NOMO-1 treated with DMSO at 0.1 percent for 48 hours (cell line): ENCODE results near the gene RUBCN.
"Not testable (repeated sequence)": the region's sequence is repeated elsewhere in the genome, so short reads cannot be mapped to it uniquely, and the experiment has no call there.

Experiments
- DNase-seq: peaks from one replicate; lab custom pipeline; 2025; ENCODE audit not compliant: unreplicated experiment; lab: John Stamatoyannopoulos, UW

RUBCN gene

DNA sequence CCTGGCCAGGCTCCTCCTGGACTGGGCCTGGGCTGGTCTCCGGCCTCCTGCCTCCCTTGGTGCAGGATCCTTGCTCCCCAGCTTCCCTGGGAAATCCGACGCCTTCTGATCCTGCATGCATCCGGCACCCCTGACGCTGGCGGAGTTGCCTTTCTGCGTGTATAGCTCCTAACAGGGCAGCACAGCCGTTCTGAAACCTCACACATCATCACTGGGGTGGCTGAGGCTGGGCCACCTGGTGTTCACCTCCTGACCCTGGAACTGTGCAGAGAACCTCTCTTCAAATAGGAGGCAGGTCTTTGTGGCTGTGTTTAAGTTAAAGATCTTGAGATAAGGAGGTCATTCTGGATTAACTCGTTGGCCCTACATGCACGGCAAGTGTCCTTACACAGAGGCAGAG, 77.6 kb downstream of the RUBCN start:
- not testable (repeated sequence) for DNase-seq

- DNase-seq, result not testable (repeated sequence)
Observed at GRCh38 chr3:197658706-197659105, 78.0 kb downstream of the RUBCN start.

DNA sequence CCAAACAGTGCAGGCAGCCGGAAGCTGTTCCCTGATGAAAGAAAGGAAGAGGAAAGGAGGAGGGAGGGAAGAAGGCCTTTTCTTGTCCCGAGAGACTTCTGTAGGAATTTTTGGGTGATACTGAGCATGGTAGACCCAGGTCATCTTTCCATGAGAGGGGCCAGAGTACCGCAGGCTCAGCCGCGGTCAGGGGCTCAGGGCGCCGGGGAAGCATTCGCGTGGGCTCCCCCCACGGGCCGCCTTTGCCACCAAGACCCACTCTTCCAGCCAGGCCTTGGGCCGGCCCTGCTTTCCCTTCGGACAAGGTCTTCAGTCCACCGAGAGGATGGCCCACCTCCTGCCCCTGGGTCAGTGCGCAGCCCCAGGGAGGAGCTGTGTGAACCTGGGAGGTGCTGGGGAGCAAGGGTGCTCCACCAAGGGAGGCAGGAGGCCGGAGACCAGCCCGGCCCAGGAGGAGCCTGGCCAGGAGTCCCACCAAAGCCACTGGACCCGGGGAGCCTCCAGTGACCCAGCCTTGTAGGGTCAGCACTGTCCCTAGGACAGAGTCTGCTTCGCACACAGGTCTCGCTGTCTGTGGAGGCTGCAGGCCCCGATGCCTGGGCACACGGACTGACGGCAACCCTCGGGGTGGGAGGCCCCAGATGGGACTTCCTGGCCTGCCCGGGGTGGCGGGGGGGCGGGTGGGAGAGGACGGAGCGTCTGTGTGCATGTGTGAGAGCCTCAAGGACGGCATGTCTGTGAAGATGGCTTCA, 79.0 kb downstream of the RUBCN start:
- not testable (repeated sequence) for DNase-seq

GRCh38 chr3:197656960-197657359, 79.7 kb downstream of the RUBCN start:
- DNase-seq, result not testable (repeated sequence)

GRCh38 chr3:197656129-197656528, 80.6 kb downstream of the RUBCN start:
- DNase-seq, result not testable (repeated sequence)

DNA sequence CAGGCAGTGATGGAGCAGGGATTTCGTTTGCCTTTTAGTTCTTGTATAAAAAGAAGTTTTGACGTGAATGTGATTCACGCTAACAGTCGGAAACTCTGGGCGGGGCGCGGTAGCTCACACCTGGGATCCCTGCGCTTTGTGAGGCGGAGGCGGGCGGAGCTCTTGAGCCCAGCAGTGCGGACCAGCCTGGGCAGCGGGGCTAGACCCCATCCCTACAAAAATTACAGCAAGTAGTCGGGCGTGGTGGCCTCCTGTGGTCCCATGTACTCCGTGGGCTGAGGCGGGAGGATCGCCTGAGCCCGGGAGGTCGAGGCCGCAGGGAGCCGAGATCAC, 81.7 kb downstream of the RUBCN start:
- DNase-seq, result not testable (repeated sequence)

DNA sequence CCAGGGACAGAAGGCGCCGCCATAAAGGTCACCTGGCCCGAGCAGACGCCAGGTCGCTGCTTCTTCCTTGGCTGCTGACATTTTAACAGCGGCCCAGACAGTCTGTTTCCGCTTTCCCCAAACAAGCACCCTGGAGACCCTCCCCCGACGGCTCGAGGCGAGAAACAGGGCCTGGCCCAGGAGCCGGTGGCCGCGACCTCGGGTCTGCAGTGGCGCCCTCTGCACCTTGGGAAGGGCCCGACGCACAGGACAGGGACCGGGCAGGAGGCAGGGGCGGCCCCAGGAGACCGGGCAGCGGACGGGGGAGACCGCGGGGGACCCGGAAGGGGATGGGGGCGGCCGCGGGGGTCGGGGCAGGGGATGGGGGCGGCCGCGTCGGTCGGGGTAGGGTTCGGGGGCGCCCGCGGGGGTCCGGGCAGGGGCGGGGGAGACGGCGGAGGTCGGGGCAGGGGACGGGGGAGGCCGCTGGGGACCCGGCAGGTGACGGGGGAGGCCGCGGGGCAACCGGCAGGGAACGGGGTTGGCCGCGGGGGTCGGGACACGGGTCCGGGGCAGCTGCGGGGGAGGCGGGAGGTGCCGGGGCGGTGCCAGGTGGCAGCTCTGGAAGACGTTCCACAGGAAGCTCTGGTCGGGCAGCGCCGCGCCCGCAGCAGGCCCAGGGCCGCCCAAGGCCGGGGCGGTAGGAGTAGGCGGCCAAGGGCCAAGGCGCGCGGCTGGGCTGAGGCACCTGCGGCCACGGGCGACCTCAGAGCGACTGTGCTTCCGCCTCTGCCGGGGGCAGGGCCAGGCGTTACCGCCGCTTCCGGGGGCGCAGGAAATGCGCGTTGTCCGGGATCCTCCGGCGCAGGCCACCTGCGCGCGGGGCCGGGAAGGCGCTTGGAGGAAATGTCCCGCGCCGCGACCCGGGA, 82.4 kb downstream of the RUBCN start:
- DNase-seq, result not testable (repeated sequence)

GRCh38 chr3:197652860-197653259, 83.8 kb downstream of the RUBCN start:
- DNase-seq, result not testable (repeated sequence)

- not testable (repeated sequence) for DNase-seq
Observed at GRCh38 chr3:197647649-197648048, 89.1 kb downstream of the RUBCN start.

DNA sequence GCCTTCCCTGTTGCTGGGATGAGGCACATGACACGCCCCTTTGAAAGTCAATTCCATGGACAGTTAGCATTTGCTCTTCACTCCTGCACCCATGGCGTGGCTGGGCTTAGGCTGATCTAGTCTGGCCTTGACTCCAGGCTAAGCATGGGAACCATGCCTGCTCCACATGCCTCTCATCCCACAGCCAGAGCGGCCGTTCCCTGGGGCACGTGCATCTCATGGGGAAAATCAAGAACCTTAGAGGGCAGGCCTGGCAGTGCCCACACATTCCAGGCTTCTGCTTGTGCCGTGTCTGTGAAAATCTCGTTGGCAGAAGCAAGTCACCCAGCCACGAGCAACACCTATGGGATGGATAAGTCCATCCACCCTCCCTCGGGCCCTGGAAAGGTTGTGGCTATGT, 89.5 kb downstream of the RUBCN start:
- not testable (repeated sequence) for DNase-seq

- not testable (repeated sequence) for DNase-seq
Observed at GRCh38 chr3:197646294-197646693, 90.4 kb downstream of the RUBCN start.

GRCh38 chr3:197637556-197637955, 99.1 kb downstream of the RUBCN start:
- not testable (repeated sequence) for DNase-seq

DNA sequence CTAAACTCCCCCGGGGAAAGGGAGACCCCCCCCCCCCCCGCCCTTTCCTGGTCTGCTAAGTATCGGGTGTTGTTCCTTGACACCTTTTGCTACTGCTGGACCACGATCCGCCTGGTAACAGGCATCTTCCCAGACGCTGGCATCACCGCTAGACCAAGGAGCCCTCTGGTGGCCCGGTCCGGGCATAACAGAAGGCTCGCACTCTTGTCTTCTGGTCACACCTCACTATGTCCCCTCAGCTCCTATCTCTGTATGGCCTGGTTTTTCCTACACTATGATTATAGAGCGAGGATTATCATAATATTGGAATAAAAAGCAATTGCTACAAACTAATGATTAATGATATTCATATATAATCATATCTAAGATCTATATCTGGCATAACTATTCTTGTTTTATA, 104.7 kb downstream of the RUBCN start:
- not testable (repeated sequence) for DNase-seq

GRCh38 chr3:197630766-197631165, 105.9 kb downstream of the RUBCN start:
- not testable (repeated sequence) for DNase-seq

DNA sequence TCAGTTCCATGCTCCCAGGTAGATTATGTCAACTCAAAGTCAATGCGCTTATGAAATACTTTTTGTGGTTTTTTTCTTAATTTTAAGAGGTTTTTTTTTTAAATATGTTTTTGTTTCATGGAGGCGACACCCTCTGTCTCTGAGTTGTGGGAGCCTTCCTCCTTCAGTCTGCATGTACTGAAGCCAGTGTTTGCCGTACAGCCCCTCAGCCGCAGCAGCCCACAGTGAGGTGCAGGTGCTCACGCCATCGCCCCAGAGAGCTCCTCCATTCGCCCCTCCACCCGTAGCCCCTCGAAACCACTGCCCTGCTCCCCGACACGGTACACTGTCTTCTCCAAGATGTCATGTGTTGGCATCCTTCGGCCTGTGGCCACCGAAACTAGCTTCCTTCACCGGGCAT, 107.4 kb downstream of the RUBCN start:
- not testable (repeated sequence) for DNase-seq

- not testable (repeated sequence) for DNase-seq
Observed at GRCh38 chr3:197627772-197628523, 108.8 kb downstream of the RUBCN start.

DNA sequence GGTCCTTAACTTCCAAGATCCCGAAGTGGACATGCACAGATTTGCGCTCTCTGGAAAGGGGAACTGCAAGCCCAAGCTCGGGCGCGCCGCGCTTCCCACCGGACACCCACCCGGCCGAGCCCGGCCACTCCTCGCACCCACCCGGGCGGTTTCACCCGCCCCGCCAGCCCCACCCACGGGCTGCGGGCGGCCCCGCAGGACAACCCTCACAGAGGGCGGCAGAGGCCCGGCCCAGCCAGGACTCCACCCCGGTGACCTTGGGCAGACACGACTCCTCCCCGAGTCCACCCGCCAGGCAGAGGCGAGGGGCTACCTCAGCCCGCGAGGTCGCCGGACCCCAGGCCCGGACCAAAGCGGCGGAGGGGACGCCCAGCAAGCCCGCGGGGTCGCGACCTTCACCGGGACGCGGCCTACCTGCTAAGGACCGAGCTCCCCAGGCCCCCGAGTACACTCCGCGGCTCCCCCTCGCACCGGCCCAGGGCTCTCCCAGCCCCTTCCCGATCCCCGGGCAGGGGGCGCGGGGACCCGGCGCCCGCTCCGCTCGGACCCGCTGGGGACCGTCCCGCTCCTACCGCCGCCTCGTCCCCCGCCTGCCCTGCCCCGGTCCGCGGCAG, 109.4 kb downstream of the RUBCN start:
- not testable (repeated sequence) for DNase-seq

- not testable (repeated sequence) for DNase-seq
Observed at GRCh38 chr3:197626404-197627157, 110.1 kb downstream of the RUBCN start.

DNA sequence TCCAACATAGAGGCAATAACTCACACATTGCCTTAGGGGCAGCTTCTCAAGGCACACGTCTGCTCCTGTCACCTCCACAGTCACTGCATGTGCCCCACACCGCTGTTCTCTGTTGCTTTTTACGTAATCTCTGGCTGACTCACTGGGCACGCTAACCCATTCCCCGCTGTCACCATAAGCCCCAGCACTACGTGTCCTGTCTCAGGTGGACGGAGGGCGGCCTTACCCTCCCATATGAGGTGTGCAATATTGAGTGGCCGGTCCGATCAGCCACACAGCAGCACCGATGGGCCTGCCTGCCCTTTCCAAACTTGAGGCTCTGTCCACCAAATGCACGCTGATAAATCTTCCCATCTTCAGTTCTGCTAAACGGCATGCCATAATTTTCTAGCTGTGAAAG, 115.2 kb downstream of the RUBCN start:
- DNase-seq, result not testable (repeated sequence)
